PC-3 (cell line): ENCODE data around the gene TIMM29. TPM values are rescaled to one million over a fixed set of nuclear protein-coding genes. Genes with fewer than 3 reads are reported as not detected.

Experiments
- ATAC-seq: fragments of 200-7000 bp; cut with Tn5 transposase; 2 replicates; pipeline ENCODE4 v1.9.1; 2020; ENCODE audit warnings: mild to moderate bottlenecking, moderate library complexity
- BruUV-seq: library from RNA; stranded (reverse); fragments of 400-500 nt; replicated peaks from 2 replicates; lab custom pipeline; 2021; lab: Mats Ljungman, UMichigan
- CTCF ChIA-PET: fragments of 300-600 bp; sonication (Branson Sonifier 250); formaldehyde crosslinking; loops from one replicate; lab custom pipeline; 2022; ENCODE audit warnings: antibody characterized with exemption; lab: Charles Lee
- POLR2A ChIA-PET: fragments of 300-600 bp; sonication (Branson Sonifier 250); formaldehyde crosslinking; loops from one replicate; lab custom pipeline; 2022; ENCODE audit warnings: antibody characterized with exemption; ENCODE audit not compliant: unreplicated experiment; lab: Charles Lee
- DNase-seq: peaks from one replicate; pipeline ENCODE4 v3.0.0-alpha.2; 2015
- H2AFZ ChIP-seq: fragments of 300-600 bp; sonication (generic); 2 replicates; pipeline ENCODE4 v1.6.0; 2016; ENCODE audit warnings: antibody characterized with exemption, low read length
- H3F3A ChIP-seq: fragments of 300-600 bp; sonication (generic); one replicate; pipeline ENCODE4 v1.6.0; 2017; ENCODE audit warnings: antibody characterized with exemption, low read length, control low read depth, mild to moderate bottlenecking; ENCODE audit not compliant: unreplicated experiment
- H3K27ac ChIP-seq: fragments of 300-600 bp; sonication (generic); 2 replicates; pipeline ENCODE4 v1.5.1; 2016; ENCODE audit warnings: mild to moderate bottlenecking, low read length
- H3K27me3 ChIP-seq: fragments of 300-600 bp; sonication (generic); 2 replicates; pipeline ENCODE4 v1.6.1; 2016; ENCODE audit warnings: low read length, mixed read lengths
- H3K36me3 ChIP-seq: fragments of 300-600 bp; sonication (generic); 2 replicates; pipeline ENCODE4 v1.6.1; 2016; ENCODE audit warnings: low read depth, mixed run types, low read length, mixed read lengths
- H3K4me1 ChIP-seq: fragments of 300-600 bp; sonication (generic); 2 replicates; pipeline ENCODE4 v1.5.1; 2016; ENCODE audit warnings: low read length; ENCODE audit not compliant: insufficient read depth
- H3K4me2 ChIP-seq: fragments of 300-600 bp; sonication (generic); 2 replicates; pipeline ENCODE4 v1.6.0; 2016; ENCODE audit warnings: low read length
- H3K4me3 ChIP-seq: fragments of 300-600 bp; sonication (generic); 2 replicates; pipeline ENCODE4 v1.5.1; 2016; ENCODE audit warnings: mild to moderate bottlenecking, low read length, mixed read lengths
- H3K79me2 ChIP-seq: fragments of 300-600 bp; sonication (generic); 2 replicates; pipeline ENCODE4 v1.6.1; 2017; ENCODE audit warnings: low read length, mixed read lengths
- H3K9ac ChIP-seq: fragments of 300-600 bp; sonication (generic); 2 replicates; pipeline ENCODE4 v1.6.0; 2016; ENCODE audit warnings: mild to moderate bottlenecking, low read length
- H3K9me2 ChIP-seq: fragments of 300-600 bp; sonication (generic); replicated peaks from 2 replicates; pipeline ENCODE4 v1.6.1; 2016; ENCODE audit warnings: mixed run types, low read length, mixed read lengths
- H3K9me3 ChIP-seq: fragments of 300-600 bp; sonication (generic); 2 replicates; pipeline ENCODE4 v1.6.1; 2016; ENCODE audit warnings: low read length, mixed read lengths
- H4K20me1 ChIP-seq: fragments of 300-600 bp; sonication (generic); 2 replicates; pipeline ENCODE4 v1.6.1; 2016; ENCODE audit warnings: low read length, mixed read lengths
- EZH2 ChIP-seq: fragments of 300-600 bp; sonication (generic); IDR thresholded peaks from one replicate; pipeline ENCODE4 v1.6.1; 2017; ENCODE audit warnings: antibody characterized with exemption, mild to moderate bottlenecking, low read length; ENCODE audit not compliant: unreplicated experiment
- EZH2phosphoT487 ChIP-seq: fragments of 300-600 bp; sonication (generic); IDR thresholded peaks from 2 replicates; pipeline ENCODE4 v1.6.1; 2018; ENCODE audit warnings: mild to moderate bottlenecking, antibody characterized with exemption, low read length, borderline replicate concordance
- intact Hi-C: fragments of 100-400 bp; cut with micrococcal nuclease; formaldehyde crosslinking; loops from 2 replicates; pipeline ENCODE4 v1.9.0; 2023
- total RNA-seq: library from RNA; depleted of rRNA; stranded (reverse); fragments of >200 nt; gene quantifications from 2 replicates; pipeline ENCODE4 v1.2.3, GENCODE V29; 2014
- TF ChIP-seq, protein P1 (sequence below): fragments of 300-600 bp; sonication (generic); conservative IDR thresholded peaks from 2 replicates; pipeline ENCODE4 v1.5.1; 2017; ENCODE audit warnings: antibody characterized with exemption, low read depth, mild to moderate bottlenecking, low read length

The TIMM29 gene
- total RNA-seq, 1 experiment from 2014 or later, result 60.7 TPM

DNA sequence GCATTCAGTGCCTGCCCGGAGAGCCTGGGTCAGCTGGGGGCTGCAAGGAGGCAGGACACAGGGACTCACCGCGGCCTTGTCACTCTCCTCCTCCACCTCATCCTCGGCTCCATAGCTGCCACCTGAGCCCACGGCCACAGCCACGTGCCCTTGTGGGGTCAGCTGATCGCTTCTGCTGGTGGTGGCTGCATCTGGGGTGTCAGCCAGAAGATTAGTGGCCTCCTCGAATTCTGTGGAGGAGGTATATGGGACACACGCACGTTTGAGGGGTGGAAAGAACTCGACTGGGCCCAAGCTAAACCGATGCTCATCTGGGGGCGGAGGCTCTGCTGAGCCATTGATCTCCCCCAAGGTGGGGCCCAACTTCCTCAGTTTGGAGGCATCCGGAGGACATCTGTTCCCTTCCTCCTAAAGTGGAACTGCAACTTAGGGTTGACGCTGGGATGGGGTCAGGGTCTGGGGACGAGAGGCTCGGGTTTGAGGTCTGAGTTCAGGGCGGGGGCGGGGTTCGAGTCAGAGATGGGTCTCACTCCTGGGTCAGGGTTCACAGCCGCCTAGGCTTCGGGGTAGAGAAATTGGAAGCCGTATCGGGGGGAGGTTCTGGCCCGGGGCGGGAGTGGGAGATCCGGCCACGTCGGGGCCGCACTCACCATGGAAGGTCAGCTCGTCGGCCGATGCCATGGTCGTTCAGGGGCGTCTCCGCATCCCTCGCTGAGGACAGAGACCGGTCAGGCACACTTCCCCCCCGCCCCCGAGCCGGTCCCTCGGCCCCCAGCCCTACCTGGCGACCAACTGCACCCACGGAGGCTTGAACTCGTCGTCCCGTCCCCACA lies 665 bp upstream of the TIMM29 start:
- peaks cover 28% of the 10 kb centered on the region; the same call in 1 of the 2 replicates for H3K36me3 ChIP-seq
- H3K4me2 ChIP-seq, result peak overlapping the region; percentile 91
- peak overlapping the region; percentile 69 for H2AFZ ChIP-seq
- H3K79me2 ChIP-seq, result peaks cover 54% of the 10 kb centered on the region
- intact Hi-C loops, result no loop called here
- TSS peak; percentile 66 for BruUV-seq
- no peaks in the 10 kb centered on the region for H3K9me2 ChIP-seq
- peak overlapping the region; percentile 15 for H3K27ac ChIP-seq
- TF ChIP-seq EZH2phosphoT487 (no peak), EZH2 (no peak)
- TF ChIP-seq, protein P1, sequence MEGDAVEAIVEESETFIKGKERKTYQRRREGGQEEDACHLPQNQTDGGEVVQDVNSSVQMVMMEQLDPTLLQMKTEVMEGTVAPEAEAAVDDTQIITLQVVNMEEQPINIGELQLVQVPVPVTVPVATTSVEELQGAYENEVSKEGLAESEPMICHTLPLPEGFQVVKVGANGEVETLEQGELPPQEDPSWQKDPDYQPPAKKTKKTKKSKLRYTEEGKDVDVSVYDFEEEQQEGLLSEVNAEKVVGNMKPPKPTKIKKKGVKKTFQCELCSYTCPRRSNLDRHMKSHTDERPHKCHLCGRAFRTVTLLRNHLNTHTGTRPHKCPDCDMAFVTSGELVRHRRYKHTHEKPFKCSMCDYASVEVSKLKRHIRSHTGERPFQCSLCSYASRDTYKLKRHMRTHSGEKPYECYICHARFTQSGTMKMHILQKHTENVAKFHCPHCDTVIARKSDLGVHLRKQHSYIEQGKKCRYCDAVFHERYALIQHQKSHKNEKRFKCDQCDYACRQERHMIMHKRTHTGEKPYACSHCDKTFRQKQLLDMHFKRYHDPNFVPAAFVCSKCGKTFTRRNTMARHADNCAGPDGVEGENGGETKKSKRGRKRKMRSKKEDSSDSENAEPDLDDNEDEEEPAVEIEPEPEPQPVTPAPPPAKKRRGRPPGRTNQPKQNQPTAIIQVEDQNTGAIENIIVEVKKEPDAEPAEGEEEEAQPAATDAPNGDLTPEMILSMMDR, result no peak
- no peaks in the 10 kb centered on the region for H3F3A ChIP-seq
- peak; percentile 20; the same call in 1 of the 2 replicates for ATAC-seq
- no peak for DNase-seq
- peak overlapping the region; percentile 82 for H3K4me3 ChIP-seq
- POLR2A ChIA-PET, result no interaction called here
- CTCF ChIA-PET, result no interaction called here
- H4K20me1 ChIP-seq, result peaks cover 8% of the 10 kb centered on the region; the same call in 1 of the 2 replicates
- no peaks in the 10 kb centered on the region for H3K27me3 ChIP-seq
- H3K9ac ChIP-seq, result peak overlapping the region; percentile 89
- peaks cover 16% of the 10 kb centered on the region for H3K4me1 ChIP-seq
- no peaks in the 10 kb centered on the region for H3K9me3 ChIP-seq

- ATAC-seq (0 out of 2 replicates have a peak, but pooled peaks have one; percentile 2), DNase-seq (no peak)
- Histone ChIP-seq H3K4me3 (peak overlapping the region; percentile 82), H4K20me1 (peaks cover 8% of the 10 kb centered on the region; the same call in 1 of the 2 replicates), H3K9me2 (no peaks in the 10 kb centered on the region), H3K4me1 (peaks cover 16% of the 10 kb centered on the region), H3K9ac (peak overlapping the region; percentile 89), H3K79me2 (peaks cover 54% of the 10 kb centered on the region), H3K4me2 (peak overlapping the region; percentile 91), H2AFZ (peak overlapping the region; percentile 69), H3F3A (no peaks in the 10 kb centered on the region), H3K9me3 (no peaks in the 10 kb centered on the region), H3K27me3 (no peaks in the 10 kb centered on the region), H3K36me3 (peaks cover 14% of the 10 kb centered on the region; the same call in 1 of the 2 replicates), H3K27ac (no peak overlapping the region)
- CTCF ChIA-PET, result interaction anchor here (0.6 kb wide), 1 partner anchor 12 kb away, joined by 6 read pairs; no protein-coding TSS in a partner anchor
- no peak for TF ChIP-seq EZH2phosphoT487
- TF ChIP-seq EZH2, result no peak
- TF ChIP-seq, protein P1, result no peak
- POLR2A ChIA-PET, result no interaction called here
- BruUV-seq, result no TSS peak
- intact Hi-C loops, result no loop called here
Measured at GRCh38 chr19:10929402-10929794, 787 bp downstream of the TIMM29 start.
